Measurements from ENCODE around the gene RCAN3.

The RCAN3 gene

GRCh38 chr1:24468685-24469316 lies 33.8 kb upstream of the RCAN3 start:
- peaks cover 0 to 43% of the 10 kb centered on the region in 2 experiments; a peak in 1 of 3 replicates for H3K36me3 ChIP-seq (ENCODE audit: control insufficient read depth in 2 of 2, insufficient read depth in 1 of 2, low read length in 2 of 2)
- TF ChIP-seq ZNF561 (tag by site-specific recombination; IDR thresholded peaks at IDR 0.05; ENCODE audit: borderline replicate concordance) (no peak), ZBTB7A (tag by site-specific recombination; IDR thresholded peaks at IDR 0.05; ENCODE audit: low read depth) (no peak), ZNF777 (tag by site-specific recombination; IDR thresholded peaks at IDR 0.05; ENCODE audit: borderline replicate concordance) (no peak), ZNF10 (tag by site-specific recombination; IDR thresholded peaks at IDR 0.05) (no peak), ZNF341 (tag by site-specific recombination; IDR thresholded peaks at IDR 0.05; ENCODE audit: low read depth) (no peak), ZNF324 (tag by site-specific recombination; IDR thresholded peaks at IDR 0.05) (no peak), ZNF549 (tag by site-specific recombination; IDR thresholded peaks at IDR 0.05) (no peak), BCL11A (tag by site-specific recombination; IDR thresholded peaks at IDR 0.05; ENCODE audit: low read depth) (no peak), SP2 (tag by site-specific recombination; IDR thresholded peaks at IDR 0.05) (no peak)
- CTCF ChIA-PET, result interaction anchor here (0.6 kb wide), 2 partner anchors 45 to 73 kb away, joined by 3 to 4 read pairs; no protein-coding TSS in a partner anchor

GRCh38 chr1:24470592-24470991 lies 32.0 kb upstream of the RCAN3 start:
- H3K36me3 ChIP-seq (ENCODE audit: control insufficient read depth in 2 of 2, insufficient read depth in 1 of 2, low read length in 2 of 2), result peaks cover 0 to 26% of the 10 kb centered on the region in 2 experiments; a peak in 1 of 3 replicates
- no peaks in the 10 kb centered on the region for H3K4me1 ChIP-seq (ENCODE audit: control insufficient read depth, insufficient read depth, low read length)
- H3K9me3 ChIP-seq (ENCODE audit: control insufficient read depth, insufficient read depth, low read depth, low read length), result no peaks in the 10 kb centered on the region
- no peak overlapping the region for H3K27ac ChIP-seq (ENCODE audit: extremely low read depth, low read depth, low read length)
- CTCF ChIA-PET, result interaction anchor here (1.8 kb wide), 1 partner anchor 117 kb away, joined by 6 read pairs; no protein-coding TSS in a partner anchor
- POLR2A ChIA-PET, result no interaction called here
- no peak overlapping the region for H3K4me3 ChIP-seq (ENCODE audit: low read depth, low read length)
- no peak for TF ChIP-seq ZNF596 (tag by site-specific recombination; IDR thresholded peaks at IDR 0.05)
- no peak for TF ChIP-seq ZNF510 (tag by site-specific recombination; IDR thresholded peaks at IDR 0.05; ENCODE audit: insufficient replicate concordance)
- TF ChIP-seq PBX3 (CRISPR knock-in tag; IDR thresholded peaks at IDR 0.05), result no peak
- TF ChIP-seq ZNF394 (tag by site-specific recombination; IDR thresholded peaks at IDR 0.05; ENCODE audit: borderline replicate concordance), result no peak
- no peak for TF ChIP-seq ZBTB8A (tag by site-specific recombination; IDR thresholded peaks at IDR 0.05)
- no peak for TF ChIP-seq ZNF449 (tag by site-specific recombination; IDR thresholded peaks at IDR 0.05)

More at GRCh38 chr1:24468685-24469316, 33.8 kb upstream of the RCAN3 start:
- Histone ChIP-seq H3K4me3 (ENCODE audit: low read depth, low read length) (no peak overlapping the region), H3K9me3 (ENCODE audit: control insufficient read depth, insufficient read depth, low read depth, low read length) (no peaks in the 10 kb centered on the region), H3K27ac (ENCODE audit: extremely low read depth, low read depth, low read length) (no peak overlapping the region), H3K4me1 (ENCODE audit: control insufficient read depth, insufficient read depth, low read length) (no peaks in the 10 kb centered on the region)
- POLR2A ChIA-PET, result no interaction called here

GRCh38 chr1:24472527-24473251 lies 29.9 kb upstream of the RCAN3 start:
- Histone ChIP-seq H3K9me3 (ENCODE audit: control insufficient read depth, insufficient read depth, low read depth, low read length) (no peaks in the 10 kb centered on the region), H3K4me1 (ENCODE audit: control insufficient read depth, insufficient read depth, low read length) (no peaks in the 10 kb centered on the region), H3K4me3 (ENCODE audit: low read depth, low read length) (no peak overlapping the region), H3K27ac (ENCODE audit: extremely low read depth, low read depth, low read length) (no peak overlapping the region), H3K36me3 (ENCODE audit: control insufficient read depth in 2 of 2, insufficient read depth in 1 of 2, low read length in 2 of 2) (peaks cover 0 to 13% of the 10 kb centered on the region in 2 experiments; a peak in 1 of 3 replicates)
- ChIA-PET CTCF (interaction anchor here (0.6 kb wide), 1 partner anchor 372 kb away, joined by 3 read pairs; no protein-coding TSS in a partner anchor), POLR2A (no interaction called here)
- TF ChIP-seq ZNF132 (tag by site-specific recombination; IDR thresholded peaks at IDR 0.05; ENCODE audit: borderline replicate concordance) (no peak), SCRT2 (tag by site-specific recombination; IDR thresholded peaks at IDR 0.05) (peak; percentile 61)

Data from HEK293 (cell line).